ENCODE measurements around the gene TSPO. TPM values are rescaled to one million over a fixed set of nuclear protein-coding genes. Genes with fewer than 3 reads are reported as not detected.

TSPO gene
- total and polyA plus RNA-seq, 2 of the 13 experiments (the other 11 are each of a cell fraction or from before 2014, with no cell fraction given), result 0.46 to 1.4 TPM

DNA sequence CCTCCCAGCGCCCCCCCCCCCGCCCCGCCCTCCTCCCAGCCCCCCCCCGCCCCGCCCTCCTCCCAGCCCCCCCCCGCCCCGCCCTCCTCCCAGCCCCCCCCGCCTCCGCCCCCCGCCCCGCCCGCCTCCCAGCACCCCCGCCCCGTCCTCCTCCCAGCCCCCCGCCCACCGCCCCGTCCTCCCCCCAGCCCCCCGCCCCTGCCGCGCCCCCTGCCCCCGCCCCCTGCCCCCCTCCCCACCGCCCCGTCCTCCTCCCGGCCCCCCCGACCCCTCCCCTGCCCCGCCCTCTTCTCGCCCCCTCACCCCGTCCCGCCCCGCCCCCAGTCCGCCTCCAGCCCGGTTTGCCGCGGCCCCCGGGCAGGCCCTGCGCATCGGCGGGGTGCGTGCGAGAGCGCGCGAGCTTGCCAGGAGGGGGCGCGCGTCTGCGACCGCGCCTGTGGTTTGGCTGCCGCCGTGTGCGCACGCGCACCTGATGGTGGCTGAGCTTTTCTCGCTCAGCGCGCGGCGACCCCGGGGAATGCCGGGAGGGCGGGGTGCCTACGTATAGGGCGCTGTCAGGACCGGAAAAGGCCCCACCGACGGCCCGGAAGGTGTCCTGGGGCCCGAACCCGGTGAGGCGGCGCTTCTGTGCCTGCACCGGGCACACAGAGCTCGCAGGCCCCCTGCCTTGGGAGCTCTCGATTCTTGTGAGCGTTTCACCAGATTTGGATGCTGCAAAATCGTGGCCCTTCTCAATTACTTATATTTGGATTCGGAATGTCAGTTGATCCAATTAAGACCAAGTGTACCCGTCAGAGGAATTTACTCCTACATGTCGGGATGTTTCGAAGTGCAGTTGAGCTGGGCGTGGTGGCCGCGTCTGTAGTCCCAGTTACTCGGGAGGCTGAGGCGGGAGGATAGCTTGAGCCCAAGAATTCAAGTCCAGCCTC lies 36.1 kb downstream of the TSPO start (continued):
- no peak for TF ChIP-seq SNAPC5 (CRISPR knock-in tag; IDR thresholded peaks at IDR 0.05; ENCODE audit: borderline replicate concordance)
- TF ChIP-seq ZNF225 (CRISPR knock-in tag; IDR thresholded peaks at IDR 0.05), result no peak
- TF ChIP-seq MAFK (conservative IDR thresholded peaks at IDR 0.05 in 1 of 2, IDR thresholded peaks at IDR 0.05 in 1 of 2; ENCODE audit: low read length in 2 of 2), result no peak
- TF ChIP-seq, protein P1, sequence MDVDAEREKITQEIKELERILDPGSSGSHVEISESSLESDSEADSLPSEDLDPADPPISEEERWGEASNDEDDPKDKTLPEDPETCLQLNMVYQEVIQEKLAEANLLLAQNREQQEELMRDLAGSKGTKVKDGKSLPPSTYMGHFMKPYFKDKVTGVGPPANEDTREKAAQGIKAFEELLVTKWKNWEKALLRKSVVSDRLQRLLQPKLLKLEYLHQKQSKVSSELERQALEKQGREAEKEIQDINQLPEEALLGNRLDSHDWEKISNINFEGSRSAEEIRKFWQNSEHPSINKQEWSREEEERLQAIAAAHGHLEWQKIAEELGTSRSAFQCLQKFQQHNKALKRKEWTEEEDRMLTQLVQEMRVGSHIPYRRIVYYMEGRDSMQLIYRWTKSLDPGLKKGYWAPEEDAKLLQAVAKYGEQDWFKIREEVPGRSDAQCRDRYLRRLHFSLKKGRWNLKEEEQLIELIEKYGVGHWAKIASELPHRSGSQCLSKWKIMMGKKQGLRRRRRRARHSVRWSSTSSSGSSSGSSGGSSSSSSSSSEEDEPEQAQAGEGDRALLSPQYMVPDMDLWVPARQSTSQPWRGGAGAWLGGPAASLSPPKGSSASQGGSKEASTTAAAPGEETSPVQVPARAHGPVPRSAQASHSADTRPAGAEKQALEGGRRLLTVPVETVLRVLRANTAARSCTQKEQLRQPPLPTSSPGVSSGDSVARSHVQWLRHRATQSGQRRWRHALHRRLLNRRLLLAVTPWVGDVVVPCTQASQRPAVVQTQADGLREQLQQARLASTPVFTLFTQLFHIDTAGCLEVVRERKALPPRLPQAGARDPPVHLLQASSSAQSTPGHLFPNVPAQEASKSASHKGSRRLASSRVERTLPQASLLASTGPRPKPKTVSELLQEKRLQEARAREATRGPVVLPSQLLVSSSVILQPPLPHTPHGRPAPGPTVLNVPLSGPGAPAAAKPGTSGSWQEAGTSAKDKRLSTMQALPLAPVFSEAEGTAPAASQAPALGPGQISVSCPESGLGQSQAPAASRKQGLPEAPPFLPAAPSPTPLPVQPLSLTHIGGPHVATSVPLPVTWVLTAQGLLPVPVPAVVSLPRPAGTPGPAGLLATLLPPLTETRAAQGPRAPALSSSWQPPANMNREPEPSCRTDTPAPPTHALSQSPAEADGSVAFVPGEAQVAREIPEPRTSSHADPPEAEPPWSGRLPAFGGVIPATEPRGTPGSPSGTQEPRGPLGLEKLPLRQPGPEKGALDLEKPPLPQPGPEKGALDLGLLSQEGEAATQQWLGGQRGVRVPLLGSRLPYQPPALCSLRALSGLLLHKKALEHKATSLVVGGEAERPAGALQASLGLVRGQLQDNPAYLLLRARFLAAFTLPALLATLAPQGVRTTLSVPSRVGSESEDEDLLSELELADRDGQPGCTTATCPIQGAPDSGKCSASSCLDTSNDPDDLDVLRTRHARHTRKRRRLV (CRISPR knock-in tag; IDR thresholded peaks at IDR 0.05), result no peak
- peak; percentile 86 for TF ChIP-seq TARDBP (CRISPR knock-in tag; IDR thresholded peaks at IDR 0.05)
- no peak for TF ChIP-seq RERE (CRISPR knock-in tag; IDR thresholded peaks at IDR 0.05; ENCODE audit: low read depth)
- no peak for TF ChIP-seq JDP2 (CRISPR knock-in tag; IDR thresholded peaks at IDR 0.05; ENCODE audit: borderline replicate concordance)
- TF ChIP-seq MED13 (CRISPR knock-in tag; IDR thresholded peaks at IDR 0.05), result 0 out of 2 replicates have a peak, but pooled peaks have one; percentile 44
- TF ChIP-seq, protein P2, sequence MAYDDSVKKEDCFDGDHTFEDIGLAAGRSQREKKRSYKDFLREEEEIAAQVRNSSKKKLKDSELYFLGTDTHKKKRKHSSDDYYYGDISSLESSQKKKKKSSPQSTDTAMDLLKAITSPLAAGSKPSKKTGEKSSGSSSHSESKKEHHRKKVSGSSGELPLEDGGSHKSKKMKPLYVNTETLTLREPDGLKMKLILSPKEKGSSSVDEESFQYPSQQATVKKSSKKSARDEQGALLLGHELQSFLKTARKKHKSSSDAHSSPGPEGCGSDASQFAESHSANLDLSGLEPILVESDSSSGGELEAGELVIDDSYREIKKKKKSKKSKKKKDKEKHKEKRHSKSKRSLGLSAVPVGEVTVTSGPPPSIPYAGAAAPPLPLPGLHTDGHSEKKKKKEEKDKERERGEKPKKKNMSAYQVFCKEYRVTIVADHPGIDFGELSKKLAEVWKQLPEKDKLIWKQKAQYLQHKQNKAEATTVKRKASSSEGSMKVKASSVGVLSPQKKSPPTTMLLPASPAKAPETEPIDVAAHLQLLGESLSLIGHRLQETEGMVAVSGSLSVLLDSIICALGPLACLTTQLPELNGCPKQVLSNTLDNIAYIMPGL (CRISPR knock-in tag; IDR thresholded peaks at IDR 0.05; ENCODE audit: borderline replicate concordance in 1 of 2, low read depth in 1 of 2), result peak; percentile 46 to 74; a peak in 3 of 4 replicates
- no peak for TF ChIP-seq ZNF780A (CRISPR knock-in tag; IDR thresholded peaks at IDR 0.05)
- peak; percentile 81 to 87 for TF ChIP-seq POLR2A (IDR thresholded peaks at IDR 0.05; ENCODE audit: insufficient read depth in 1 of 2, low read depth in 2 of 2, low read length in 2 of 2)
- TF ChIP-seq TOE1 (CRISPR knock-in tag; IDR thresholded peaks at IDR 0.05), result peak; percentile 93; the same call in 1 of the 2 replicates
- no peak for TF ChIP-seq ATRX (CRISPR knock-in tag; IDR thresholded peaks at IDR 0.05; ENCODE audit: borderline replicate concordance)
- no peak for TF ChIP-seq ZNF354B (CRISPR knock-in tag; IDR thresholded peaks at IDR 0.05)
- no peak; the same call in 1 of the 2 replicates for TF ChIP-seq SIX4 (CRISPR knock-in tag; IDR thresholded peaks at IDR 0.05)

Data from HepG2 (cell line).